ENCODE measurements around the gene ULK4.

DNA sequence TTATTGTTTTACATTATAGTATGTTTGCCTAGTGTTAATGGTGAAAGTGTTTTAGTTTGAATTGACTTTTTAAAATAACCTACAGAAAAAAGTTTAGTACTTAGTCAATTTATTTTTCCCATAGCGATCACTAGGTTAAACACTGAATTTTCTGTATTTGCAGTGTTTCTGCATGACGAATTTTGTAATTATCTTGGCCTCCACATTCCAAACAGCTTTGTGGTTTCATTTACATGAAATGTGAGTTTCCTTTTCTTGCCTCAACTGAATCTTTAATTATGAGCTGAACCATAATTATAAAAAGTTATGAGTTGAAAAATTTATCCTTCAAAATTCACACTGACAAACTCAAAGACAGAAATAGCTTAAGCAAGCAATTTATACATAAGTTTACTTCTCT, 527.1 kb downstream of the ULK4 start:
- TF ChIP-seq, protein P1, sequence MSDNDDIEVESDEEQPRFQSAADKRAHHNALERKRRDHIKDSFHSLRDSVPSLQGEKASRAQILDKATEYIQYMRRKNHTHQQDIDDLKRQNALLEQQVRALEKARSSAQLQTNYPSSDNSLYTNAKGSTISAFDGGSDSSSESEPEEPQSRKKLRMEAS (IDR thresholded peaks at IDR 0.05; ENCODE audit: low read depth, low read length), result no peak
- TF ChIP-seq MYC (IDR thresholded peaks at IDR 0.05; ENCODE audit: low read depth, low read length) (no peak), POLR2A (IDR thresholded peaks at IDR 0.05; ENCODE audit: extremely low read depth, insufficient read length) (no peak)

All from NB4 (cell line).